GM18499 (cell line): ENCODE measurements around the gene SH3RF3.

Experiments used
- ATAC-seq: cut with Tn5 transposase; IDR thresholded peaks from one replicate; pipeline ENCODE4 v1.9.1; 2021; ENCODE audit warnings: moderate number of reproducible peaks; ENCODE audit not compliant: insufficient read depth, unreplicated experiment

Gene SH3RF3

DNA sequence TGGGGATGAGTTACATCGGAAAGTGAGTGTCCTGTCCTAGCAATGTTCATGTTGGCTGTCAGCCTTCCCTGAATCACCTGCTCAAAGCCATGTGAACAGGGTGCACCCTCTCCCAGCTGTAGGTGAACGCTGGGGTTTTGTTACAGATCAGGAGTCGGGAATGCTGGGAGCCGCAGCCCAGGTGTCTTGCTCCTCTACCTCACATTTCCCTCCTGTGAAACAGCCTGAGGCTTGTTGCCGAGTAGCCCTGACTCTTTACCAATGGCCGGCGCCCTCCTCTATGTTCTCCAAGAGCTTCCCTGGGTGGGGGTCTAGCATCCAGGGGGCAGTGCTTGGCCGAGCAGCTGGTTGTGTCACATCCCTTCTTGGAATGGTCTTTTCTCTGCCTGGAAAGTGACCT lies 164.7 kb downstream of the SH3RF3 start:
- no peak for ATAC-seq

GRCh38 chr2:109294523-109294922 lies 165.5 kb downstream of the SH3RF3 start:
- no peak for ATAC-seq

GRCh38 chr2:109295070-109295780 lies 166.2 kb downstream of the SH3RF3 start:
- ATAC-seq = no peak

GRCh38 chr2:109295781-109296117 lies 166.7 kb downstream of the SH3RF3 start:
- no peak for ATAC-seq

DNA sequence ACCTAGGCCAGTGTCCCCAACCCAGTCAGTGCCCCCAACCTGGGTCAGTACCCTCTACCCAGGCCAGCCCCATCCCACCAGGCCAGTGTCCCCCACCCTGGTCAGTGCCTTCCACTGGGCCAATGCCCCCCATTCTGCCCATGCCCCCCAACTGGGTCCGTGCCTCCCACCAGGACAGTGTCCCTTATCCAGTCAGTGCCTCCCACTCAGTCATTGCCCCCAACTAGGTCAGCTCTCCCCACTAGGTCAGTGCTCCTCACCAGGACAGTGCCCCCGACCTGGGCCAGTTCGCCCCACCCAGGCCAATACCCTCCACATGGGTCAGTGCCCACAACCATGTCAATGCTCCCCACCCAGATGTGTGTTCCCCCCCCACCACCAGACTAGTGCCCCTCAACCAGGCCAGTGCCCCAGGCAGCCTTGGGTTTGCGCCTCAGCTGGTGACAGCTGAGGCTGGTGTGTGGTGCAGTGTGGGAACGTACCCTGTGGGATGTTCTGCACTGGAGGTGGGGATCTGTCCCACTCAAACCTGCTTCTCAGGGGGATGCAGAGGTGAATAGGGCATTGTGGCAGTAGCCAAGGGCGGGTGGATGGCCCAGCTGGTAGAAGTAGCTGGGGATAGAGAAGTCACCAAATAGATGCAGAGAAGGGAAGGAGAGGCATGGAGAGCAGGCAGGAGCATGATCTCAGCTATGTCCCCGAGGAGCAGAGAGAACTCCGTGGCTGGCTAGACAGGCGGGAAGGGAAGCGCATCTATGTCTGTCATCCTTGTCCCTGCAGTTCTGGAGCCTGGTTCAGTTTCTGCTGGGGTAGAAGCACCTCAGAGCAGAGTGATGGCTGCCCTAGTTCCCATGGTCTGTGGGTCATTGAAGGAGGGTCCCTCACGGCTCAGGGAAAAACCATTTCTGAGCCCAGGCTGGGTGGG lies 168.8 kb downstream of the SH3RF3 start:
- no peak for ATAC-seq

DNA sequence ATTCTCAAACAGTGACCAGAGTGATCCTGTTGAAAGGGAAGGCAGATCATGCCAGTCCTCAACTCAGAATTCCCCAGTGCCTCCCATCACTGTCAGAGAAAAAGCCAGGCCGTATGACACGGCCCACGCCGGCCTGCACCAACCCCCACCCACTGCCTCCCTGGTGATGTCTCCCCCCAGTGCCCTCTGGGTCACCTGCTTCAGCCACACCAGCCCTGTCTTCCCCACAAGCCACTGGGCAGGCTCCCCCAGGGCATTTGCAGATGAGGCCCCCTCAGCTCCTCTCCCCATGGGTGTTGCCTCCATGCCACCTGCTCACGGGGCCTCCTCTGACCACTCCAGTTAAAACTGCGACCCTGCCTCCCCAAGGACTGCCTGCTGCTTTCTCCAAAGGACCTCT lies 169.8 kb downstream of the SH3RF3 start:
- no peak for ATAC-seq

DNA sequence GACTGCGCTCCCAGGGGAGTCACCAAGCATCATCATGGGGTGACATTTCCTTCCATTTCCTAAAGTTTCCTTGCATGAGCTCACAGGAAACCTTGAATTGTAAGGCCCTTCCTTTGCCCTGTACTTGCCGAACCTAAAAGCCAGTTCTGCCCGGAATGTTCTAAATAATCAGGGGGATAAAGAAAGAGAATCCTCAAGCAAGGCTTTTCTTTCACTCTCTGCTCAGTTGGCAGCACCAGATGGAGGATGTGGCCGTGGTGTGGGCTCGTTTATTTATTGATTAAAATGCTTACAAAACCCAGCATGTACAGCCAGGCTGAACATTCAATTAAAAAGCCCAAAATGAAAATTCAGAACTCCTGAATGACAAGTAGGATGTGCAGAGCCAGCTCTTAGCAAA lies 170.5 kb downstream of the SH3RF3 start:
- ATAC-seq = no peak

- ATAC-seq = no peak
These were observed 171.6 kb downstream of the SH3RF3 start for GRCh38 chr2:109300582-109300981.

DNA sequence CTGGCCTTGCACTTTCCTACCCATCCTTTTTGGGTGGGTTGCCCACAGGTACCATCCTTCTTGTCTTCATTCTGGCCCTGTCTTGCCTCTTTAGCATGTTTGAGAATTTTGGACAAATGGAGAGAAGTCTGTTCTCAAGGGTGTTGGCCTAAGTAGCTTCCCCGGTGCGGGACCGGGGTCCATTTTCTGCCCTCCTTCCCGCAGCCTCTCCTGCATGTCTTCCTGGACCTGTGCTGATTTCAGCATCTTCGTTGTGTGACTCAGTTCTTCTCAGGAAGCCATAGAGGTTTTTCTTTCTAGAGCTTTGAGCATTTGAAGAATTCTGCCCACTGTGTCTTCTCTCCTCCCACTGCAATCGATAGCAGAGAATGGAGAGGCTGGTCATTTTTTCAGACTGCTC lies 172.7 kb downstream of the SH3RF3 start:
- ATAC-seq = no peak

DNA sequence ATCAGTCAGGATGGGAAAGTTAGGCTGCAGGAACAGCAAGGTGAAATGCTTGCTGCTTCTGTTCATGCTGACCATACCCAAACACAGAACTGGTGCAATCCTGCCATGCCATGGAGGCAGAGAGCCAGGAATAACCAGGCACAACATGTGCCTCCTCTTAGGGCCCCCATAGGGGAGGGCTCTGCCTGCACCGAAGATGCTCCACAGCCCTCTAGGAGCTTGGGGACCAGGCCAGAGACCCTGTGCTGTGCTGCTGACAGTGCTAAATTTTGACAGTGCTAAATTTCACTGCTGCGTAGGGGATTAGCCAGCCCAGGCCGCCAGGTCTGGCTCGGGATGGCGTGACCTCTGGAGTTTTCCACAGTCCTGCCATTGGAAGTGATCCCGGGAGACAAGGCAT lies 173.3 kb downstream of the SH3RF3 start:
- ATAC-seq = no peak

DNA sequence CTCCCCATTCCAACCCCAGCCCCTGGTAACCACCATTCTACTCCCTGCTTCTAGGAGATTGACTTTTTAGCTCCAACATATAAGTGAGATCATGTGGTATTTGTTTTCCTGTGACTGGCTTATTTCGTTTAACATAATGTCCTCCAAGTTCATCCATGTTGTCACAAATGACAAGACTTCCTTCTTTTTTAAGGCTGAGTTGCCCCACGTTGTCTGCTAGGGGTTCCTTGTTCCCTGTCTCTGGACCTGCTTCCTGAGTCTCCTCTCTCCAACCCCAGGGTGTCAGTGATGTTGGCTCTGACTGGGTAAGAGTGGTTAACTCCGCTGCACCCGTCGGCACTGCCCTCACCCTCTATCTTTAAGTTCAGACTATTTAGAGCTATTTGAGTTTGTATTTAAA lies 175.2 kb downstream of the SH3RF3 start:
- ATAC-seq = no peak

- no peak for ATAC-seq
These were observed 175.9 kb downstream of the SH3RF3 start for GRCh38 chr2:109304731-109305470.

- no peak for ATAC-seq
These were observed 176.6 kb downstream of the SH3RF3 start for GRCh38 chr2:109305490-109306167.

- no peak for ATAC-seq
These were observed 177.2 kb downstream of the SH3RF3 start for GRCh38 chr2:109306190-109306589.

- ATAC-seq = no peak
These were observed 182.8 kb downstream of the SH3RF3 start for GRCh38 chr2:109311771-109312170.

DNA sequence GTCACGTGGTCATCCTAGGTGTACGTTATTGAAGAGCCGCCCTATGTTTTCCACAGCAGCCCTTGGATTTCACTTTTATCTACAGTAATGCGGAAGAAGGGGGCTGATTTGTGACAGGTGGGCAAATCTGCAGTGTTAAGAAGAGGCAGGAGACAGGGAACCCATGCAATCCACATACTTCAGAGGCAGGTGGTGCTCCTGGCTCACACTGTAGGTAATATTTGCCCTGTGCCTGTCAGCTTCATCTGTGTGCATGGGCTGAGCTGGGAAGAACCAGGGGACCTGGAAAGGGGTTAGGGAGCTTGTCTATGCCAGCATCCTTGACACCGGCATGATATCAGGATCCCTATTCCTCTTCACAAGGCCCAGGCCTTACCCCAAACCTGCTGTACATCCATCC lies 183.9 kb downstream of the SH3RF3 start:
- no peak for ATAC-seq

- no peak for ATAC-seq
These were observed 184.3 kb downstream of the SH3RF3 start for GRCh38 chr2:109313343-109313742.

- ATAC-seq = no peak
These were observed 187.1 kb downstream of the SH3RF3 start for GRCh38 chr2:109316091-109316490.

GRCh38 chr2:109317471-109318095 lies 188.6 kb downstream of the SH3RF3 start:
- no peak for ATAC-seq
